ENCODE data around the gene ZBTB4.
A peak's percentile ranks its signal among the peaks of the same experiment; 100 is the strongest.
"Not testable (repeated sequence)": the region's sequence is repeated elsewhere in the genome, so short reads cannot be mapped to it uniquely, and the experiment has no call there.

ZBTB4 gene

GRCh38 chr17:7483255-7484066, 4.0 kb upstream of the ZBTB4 start:
- H3K4me3 ChIP-seq (ENCODE audit: low read depth, low read length) = peak overlapping the region; percentile 88
- TF ChIP-seq CTCF (IDR thresholded peaks at IDR 0.05; ENCODE audit: low read depth, low read length) = no peak

GRCh38 chr17:7482742-7483088, 3.3 kb upstream of the ZBTB4 start:
- peak overlapping the region; percentile 88 for H3K4me3 ChIP-seq (ENCODE audit: low read depth, low read length)

- not testable (repeated sequence) for H3K4me3 ChIP-seq (ENCODE audit: low read depth, low read length)
These were observed 2.7 kb upstream of the ZBTB4 start for GRCh38 chr17:7481842-7482741.

- peak within 1 kb of the TSS; percentile 65; the same call in 1 of the 2 replicates for H3K4me3 ChIP-seq (ENCODE audit: low read depth, low read length)
These were observed 1.8 kb upstream of the ZBTB4 start, which contains the start of gene SLC35G6 for GRCh38 chr17:7481275-7481674. Gene SLC35G6, plus strand, starts transcription at chr17:7481446. Its CDS starts 71 bp downstream, at chr17:7481517.

- TF ChIP-seq CTCF (IDR thresholded peaks at IDR 0.05; ENCODE audit: low read depth, low read length) = no peak
- peak overlapping the region; percentile 65 for H3K4me3 ChIP-seq (ENCODE audit: low read depth, low read length)
These were observed 606 bp upstream of the ZBTB4 start for GRCh38 chr17:7480089-7480384.

- peak overlapping the region; percentile 87 for H3K4me3 ChIP-seq (ENCODE audit: low read depth, low read length)
- TF ChIP-seq CTCF (IDR thresholded peaks at IDR 0.05; ENCODE audit: low read depth, low read length) = no peak
These were observed 887 bp downstream of the ZBTB4 start for GRCh38 chr17:7478276-7479212.

- TF ChIP-seq CTCF (IDR thresholded peaks at IDR 0.05; ENCODE audit: low read depth, low read length) = no peak
- H3K4me3 ChIP-seq (ENCODE audit: low read depth, low read length) = peak overlapping the region; percentile 87
These were observed 1.8 kb downstream of the ZBTB4 start for GRCh38 chr17:7477392-7478275.

GRCh38 chr17:7476951-7477350, 2.5 kb downstream of the ZBTB4 start:
- no peak for TF ChIP-seq CTCF (IDR thresholded peaks at IDR 0.05; ENCODE audit: low read depth, low read length)
- H3K4me3 ChIP-seq (ENCODE audit: low read depth, low read length) = peak overlapping the region; percentile 87
